NCI-H748 treated with DMSO at 0.1 percent for 48 hours (cell line): ENCODE measurements around the gene CSMD2.
"Not testable (repeated sequence)": the region's sequence is repeated elsewhere in the genome, so short reads cannot be mapped to it uniquely, and the experiment has no call there.

Experiments used
- DNase-seq: peaks from one replicate; lab custom pipeline; 2025; lab: John Stamatoyannopoulos, UW

CSMD2 gene

GRCh38 chr1:33548319-33548718 is 616.7 kb downstream of the CSMD2 start:
- no peak for DNase-seq

GRCh38 chr1:33547576-33547975 is 617.5 kb downstream of the CSMD2 start:
- no peak for DNase-seq

DNA sequence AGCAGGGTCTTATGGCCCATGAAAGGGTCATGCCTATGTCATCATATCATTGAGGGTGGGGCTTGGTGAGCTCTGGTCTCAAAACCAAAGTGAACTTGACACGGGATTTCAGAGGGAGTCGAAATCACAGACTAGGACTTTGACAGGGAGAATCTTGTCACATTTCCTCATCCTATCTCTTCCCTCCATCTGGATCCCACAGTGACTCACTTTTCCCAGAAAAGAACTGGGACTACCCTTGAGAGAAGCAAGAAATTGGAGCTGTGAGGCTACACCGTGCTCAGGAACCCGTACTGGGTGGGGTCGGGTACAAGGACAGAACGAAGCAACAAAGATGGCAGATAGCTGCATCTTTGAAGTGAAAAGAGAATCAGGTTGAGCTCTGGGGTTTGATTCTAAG is 623.1 kb downstream of the CSMD2 start:
- DNase-seq, result no peak

- no peak for DNase-seq
Measured at GRCh38 chr1:33537885-33538284, 627.1 kb downstream of the CSMD2 start.

DNA sequence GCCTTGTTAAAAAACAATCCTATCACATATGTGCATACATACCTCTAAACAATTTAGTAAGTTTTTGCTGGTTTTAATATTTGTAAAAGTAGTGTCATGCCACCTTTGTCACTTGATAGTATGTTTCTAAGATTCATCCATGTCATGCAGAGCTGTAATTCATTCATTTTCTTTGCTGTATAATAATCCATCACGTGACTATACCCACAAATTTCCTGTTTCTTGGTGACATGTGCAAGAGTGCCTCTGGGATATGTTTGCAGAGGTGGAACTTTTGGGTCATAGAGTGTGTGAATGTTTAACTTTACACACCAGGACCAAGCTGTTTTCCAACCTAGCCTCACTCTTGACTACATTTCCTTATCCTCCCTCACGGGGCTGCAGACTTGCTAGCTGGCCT is 629.7 kb downstream of the CSMD2 start:
- DNase-seq, result no peak

DNA sequence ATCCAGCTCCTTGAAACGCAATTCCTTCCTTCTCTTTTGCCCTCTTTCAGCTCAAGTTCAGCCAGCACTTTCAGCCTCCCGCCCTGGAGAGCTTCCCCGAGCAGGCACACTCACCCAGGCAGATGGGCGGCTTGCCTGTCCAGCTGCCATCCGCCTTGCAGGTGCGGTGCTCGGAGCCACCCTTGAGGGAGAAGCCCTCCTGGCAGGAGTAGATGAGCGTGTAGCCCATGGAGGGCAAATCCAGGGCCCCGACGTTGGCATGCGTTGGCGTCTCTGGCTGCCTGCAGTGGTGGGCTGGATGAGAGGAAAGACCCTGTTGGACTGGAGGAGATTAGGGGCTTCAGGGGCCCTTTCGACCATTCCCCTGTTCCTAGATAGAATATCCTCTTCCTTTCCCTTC is 632.1 kb downstream of the CSMD2 start:
- DNase-seq, result no peak

DNA sequence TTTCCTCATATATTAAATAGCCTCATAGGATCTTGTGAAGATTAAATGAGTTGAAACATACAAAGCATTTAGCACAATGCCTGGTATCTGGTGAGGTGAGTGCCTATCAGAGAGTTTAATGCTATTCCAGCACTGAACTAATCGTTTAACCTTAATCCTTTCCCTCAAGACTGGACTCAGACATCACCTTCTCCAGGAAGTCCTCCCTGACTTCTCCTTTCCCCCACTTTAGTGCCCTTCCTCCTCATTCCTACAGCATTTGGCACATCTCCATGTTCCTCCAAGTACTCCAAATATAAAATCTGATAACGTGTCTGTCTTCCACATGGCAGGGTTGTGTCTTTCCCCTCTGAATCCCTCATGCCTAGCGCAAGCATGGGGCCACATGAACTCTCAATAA is 632.8 kb downstream of the CSMD2 start:
- no peak for DNase-seq

DNA sequence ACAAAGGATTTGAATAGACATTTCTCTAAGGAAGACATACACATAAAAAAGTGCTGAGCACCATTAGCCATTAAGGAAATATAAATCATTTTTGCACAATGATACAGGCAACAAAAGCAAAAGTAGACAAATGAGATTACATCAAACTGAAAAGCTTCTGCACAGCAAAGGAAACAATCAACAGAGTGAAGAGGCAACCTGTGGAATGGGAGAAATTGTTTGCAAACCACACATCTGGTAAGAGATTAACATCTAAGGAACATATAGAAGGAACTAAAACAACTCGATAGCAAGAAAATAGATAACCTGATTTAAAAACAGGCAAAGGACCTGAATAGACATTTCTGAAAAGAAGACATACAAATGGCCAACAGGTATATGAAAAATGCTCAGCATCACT is 635.1 kb downstream of the CSMD2 start:
- no peak for DNase-seq

GRCh38 chr1:33527934-33528333 is 637.1 kb downstream of the CSMD2 start:
- DNase-seq, result no peak

GRCh38 chr1:33524586-33524985 is 640.4 kb downstream of the CSMD2 start:
- no peak for DNase-seq

GRCh38 chr1:33519240-33519884 is 645.7 kb downstream of the CSMD2 start:
- no peak for DNase-seq

- no peak for DNase-seq
Measured at GRCh38 chr1:33517596-33518250, 647.3 kb downstream of the CSMD2 start.

DNA sequence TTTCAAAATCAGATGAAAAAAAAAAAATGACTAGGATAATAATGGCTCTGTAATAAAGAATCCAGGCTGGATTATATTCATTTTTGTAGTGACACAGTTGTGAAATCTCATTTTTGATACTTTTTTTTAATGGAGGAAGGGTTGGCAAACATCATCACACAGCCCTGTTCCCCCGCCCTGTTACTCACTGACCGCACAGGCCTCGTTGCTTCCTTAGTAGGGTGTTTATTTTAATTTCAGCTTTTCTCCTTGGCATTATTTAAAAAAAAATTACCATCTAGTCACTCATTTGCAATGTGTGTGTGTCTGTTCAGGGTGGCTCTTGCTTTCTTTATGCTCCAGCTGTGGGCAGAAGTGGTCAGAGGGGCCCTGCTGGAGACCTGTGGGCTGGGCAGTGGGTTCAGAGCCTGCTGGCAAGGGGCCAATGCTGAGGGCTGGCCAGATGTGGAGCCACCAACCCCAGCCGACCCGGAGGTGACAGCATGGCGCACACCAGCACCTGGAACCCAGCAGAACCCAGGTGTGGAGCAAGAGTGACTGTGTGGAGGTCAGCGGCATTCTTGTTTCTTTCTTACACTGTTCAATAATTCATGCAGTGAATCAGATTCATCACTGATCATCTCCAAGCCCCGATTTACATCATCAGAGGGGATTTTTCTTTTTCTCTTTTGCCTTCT is 648.0 kb downstream of the CSMD2 start:
- no peak for DNase-seq

- DNase-seq, result no peak
Measured at GRCh38 chr1:33516428-33516827, 648.6 kb downstream of the CSMD2 start.

GRCh38 chr1:33515607-33516006 is 649.4 kb downstream of the CSMD2 start:
- no peak for DNase-seq

DNA sequence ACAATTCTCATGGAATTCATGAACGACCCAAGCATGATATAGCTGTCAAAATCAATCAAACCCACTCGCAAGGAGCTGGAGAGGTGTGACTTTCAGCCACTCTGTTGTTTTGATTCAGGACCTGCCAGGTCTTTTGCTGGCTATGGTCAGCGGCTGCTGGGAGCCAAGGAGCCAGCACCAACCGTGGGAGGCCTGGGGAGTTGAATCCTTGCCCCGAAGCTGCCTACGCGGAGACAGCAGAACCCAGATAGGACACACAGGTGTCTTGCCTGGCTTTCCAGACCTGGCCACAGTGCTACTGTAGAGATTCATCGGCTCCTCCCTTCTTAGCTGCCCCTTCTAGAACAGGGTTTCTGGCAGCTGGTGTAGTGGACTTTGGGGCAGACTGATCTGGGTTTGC is 649.9 kb downstream of the CSMD2 start:
- no peak for DNase-seq

- no peak for DNase-seq
Measured at GRCh38 chr1:33512226-33513011, 652.6 kb downstream of the CSMD2 start.

DNA sequence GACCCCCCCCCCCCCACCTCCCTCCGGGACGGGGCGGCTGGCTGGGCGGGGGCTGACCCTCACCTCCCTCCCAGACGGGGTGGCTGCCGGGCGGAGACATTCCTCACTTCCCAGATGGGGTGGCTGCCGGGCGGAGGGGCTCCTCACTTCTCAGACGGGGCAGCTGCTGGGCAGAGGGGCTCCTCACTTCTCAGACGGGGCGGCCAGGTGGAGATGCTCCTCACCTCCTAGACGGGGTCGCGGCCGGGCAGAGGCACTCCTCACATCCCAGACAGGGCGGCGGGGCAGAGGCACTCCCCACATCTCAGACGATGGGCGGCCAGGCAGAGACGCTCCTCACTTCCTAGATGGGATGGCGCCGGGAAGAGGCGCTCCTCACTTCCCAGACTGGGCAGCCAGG is 655.8 kb downstream of the CSMD2 start:
- DNase-seq, result not testable (repeated sequence)

GRCh38 chr1:33508151-33508550 is 656.9 kb downstream of the CSMD2 start:
- no peak for DNase-seq

DNA sequence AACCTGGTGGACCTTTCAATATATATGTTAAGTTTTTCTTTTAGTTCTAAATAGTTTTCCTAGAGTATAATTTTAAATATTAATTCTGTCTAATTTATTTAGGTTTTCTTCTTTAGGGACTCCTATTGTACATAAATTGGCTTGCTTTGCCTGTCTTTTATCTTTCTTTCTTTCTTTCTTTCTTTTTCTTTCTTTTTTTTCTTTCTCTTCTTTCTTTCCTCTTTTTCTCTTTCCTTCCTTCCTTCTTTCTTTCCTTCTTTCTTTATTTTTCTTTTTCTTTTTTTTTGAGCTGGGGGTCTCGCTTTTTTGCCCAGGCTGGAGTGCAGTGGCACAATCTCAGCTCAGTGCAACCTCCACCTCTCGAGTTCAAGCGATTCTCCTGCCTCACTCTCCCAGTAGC is 657.4 kb downstream of the CSMD2 start:
- no peak for DNase-seq

DNA sequence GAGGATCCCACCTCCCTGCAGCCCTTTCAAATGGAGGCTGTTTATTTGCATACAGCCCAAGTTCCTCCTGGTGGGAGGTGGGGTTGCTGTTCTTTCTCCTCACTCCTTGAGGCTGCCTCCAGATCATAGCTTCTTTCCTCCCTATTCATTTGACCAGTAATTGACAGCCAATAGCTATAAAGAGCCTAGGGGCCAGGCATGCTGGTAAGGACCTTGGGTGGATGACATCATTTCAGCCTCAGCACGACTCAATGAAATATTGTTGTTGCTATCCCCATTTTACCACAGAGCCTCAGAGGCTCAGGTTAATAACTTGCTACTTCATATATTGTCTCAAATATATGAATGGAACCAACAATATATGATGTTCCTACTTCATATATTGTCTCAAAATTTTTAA is 661.5 kb downstream of the CSMD2 start:
- DNase-seq, result no peak

DNA sequence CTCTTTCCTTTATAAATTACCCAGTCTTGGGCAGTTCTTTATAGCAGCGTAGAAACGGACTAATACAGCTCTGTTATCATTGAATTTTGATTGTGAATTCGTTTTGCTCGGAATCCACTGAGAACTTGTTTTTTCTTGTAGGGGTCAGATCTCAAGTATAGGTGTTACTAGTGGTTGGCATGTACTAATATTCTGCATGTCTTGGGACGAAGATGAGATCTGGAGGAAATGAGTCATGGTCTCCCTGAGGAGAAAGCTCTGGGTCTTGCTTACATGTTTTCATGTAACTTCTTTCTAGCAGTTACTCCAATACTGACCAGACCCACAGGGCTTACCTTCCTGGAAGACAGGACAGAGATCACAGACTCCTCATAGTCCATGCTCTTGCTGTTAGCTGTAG is 662.3 kb downstream of the CSMD2 start:
- DNase-seq, result no peak

DNA sequence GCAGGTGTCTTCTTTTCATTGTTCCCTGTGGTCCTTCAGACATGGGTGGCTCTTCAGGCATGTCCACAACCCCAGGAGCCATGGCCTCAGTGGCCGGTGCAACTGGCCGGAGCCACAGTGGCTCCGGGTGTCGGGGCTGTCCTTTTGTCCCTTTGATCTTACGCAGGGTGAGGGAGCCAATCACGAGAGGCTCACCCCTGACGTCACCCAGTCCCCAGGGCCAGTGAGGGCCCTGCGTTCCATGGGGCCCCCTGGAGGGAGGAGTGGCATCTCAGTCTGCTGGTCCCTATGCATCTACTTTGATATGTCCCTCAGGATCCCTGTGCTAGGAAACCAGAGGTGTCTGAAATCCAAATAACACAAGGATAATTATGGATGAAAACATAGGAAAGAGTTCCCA is 663.3 kb downstream of the CSMD2 start:
- no peak for DNase-seq
